KMS-11 (cell line): ENCODE data around the gene SLC26A1.

Experiments
- H2AFZ ChIP-seq: fragments of 200-600 bp; sonication (generic); 2 replicates; pipeline ENCODE4 v1.6.1; 2016; ENCODE audit warnings: antibody characterized with exemption, mixed run types, low read depth
- H3K27ac ChIP-seq: fragments of 200-600 bp; sonication (generic); 2 replicates; pipeline ENCODE4 v1.6.1; 2016; ENCODE audit warnings: mild to moderate bottlenecking, mixed run types
- H3K27me3 ChIP-seq: fragments of 200-600 bp; sonication (generic); 2 replicates; pipeline ENCODE4 v1.6.1; 2017; ENCODE audit warnings: mild to moderate bottlenecking, low read depth, mixed run types, moderate library complexity; ENCODE audit not compliant: insufficient read depth
- H3K36me3 ChIP-seq: fragments of 200-600 bp; sonication (generic); 2 replicates; pipeline ENCODE4 v1.6.1; 2017; ENCODE audit warnings: mild to moderate bottlenecking, mixed run types; ENCODE audit not compliant: insufficient read depth
- H3K4me1 ChIP-seq: fragments of 200-600 bp; sonication (generic); 2 replicates; pipeline ENCODE4 v1.6.1; 2016; ENCODE audit warnings: mild to moderate bottlenecking, low read depth, mixed run types; ENCODE audit not compliant: poor library complexity, severe bottlenecking
- H3K4me2 ChIP-seq: fragments of 200-600 bp; sonication (generic); 2 replicates; pipeline ENCODE4 v1.7.0; 2016; ENCODE audit warnings: mild to moderate bottlenecking, mixed run types
- H3K4me3 ChIP-seq: fragments of 200-600 bp; sonication (generic); IDR thresholded peaks from 2 replicates; pipeline ENCODE4 v1.6.1; 2017; ENCODE audit warnings: low read depth, low read length, mixed read lengths; ENCODE audit not compliant: insufficient read depth
- H3K79me2 ChIP-seq: fragments of 200-600 bp; sonication (generic); 2 replicates; pipeline ENCODE4 v1.6.1; 2016; ENCODE audit warnings: low read depth, mixed run types; ENCODE audit not compliant: insufficient read depth
- H3K9ac ChIP-seq: fragments of 200-600 bp; sonication (generic); 2 replicates; pipeline ENCODE4 v1.6.1; 2016; ENCODE audit warnings: mild to moderate bottlenecking, mixed run types
- H4K20me1 ChIP-seq: fragments of 200-600 bp; sonication (generic); 2 replicates; pipeline ENCODE4 v1.6.1; 2016; ENCODE audit warnings: mild to moderate bottlenecking, mixed run types; ENCODE audit not compliant: insufficient read depth
- CTCF ChIP-seq: fragments of 200-600 bp; sonication (generic); conservative IDR thresholded peaks from 2 replicates; pipeline ENCODE4 v1.6.1; 2017; ENCODE audit warnings: low read depth, mild to moderate bottlenecking, antibody characterized with exemption, low read length, moderate library complexity, mixed read lengths

Gene SLC26A1

GRCh38 chr4:958314-958665 is 34.9 kb downstream of the SLC26A1 start:
- Histone ChIP-seq H3K9ac (no peak overlapping the region), H3K36me3 (no peaks in the 10 kb centered on the region), H4K20me1 (no peaks in the 10 kb centered on the region), H3K79me2 (no peaks in the 10 kb centered on the region), H3K4me3 (no peak overlapping the region), H3K27me3 (no peaks in the 10 kb centered on the region), H3K27ac (no peak overlapping the region), H3K4me2 (no peak overlapping the region), H2AFZ (no peak overlapping the region), H3K4me1 (no peaks in the 10 kb centered on the region)
- TF ChIP-seq CTCF = no peak

- Histone ChIP-seq H4K20me1 (no peaks in the 10 kb centered on the region), H3K36me3 (no peaks in the 10 kb centered on the region)
Observed at GRCh38 chr4:957581-958313, 35.5 kb downstream of the SLC26A1 start.

GRCh38 chr4:957231-957580 is 36.0 kb downstream of the SLC26A1 start:
- Histone ChIP-seq H3K27ac (no peak overlapping the region), H3K27me3 (no peaks in the 10 kb centered on the region), H3K4me1 (no peaks in the 10 kb centered on the region), H3K4me2 (no peak overlapping the region), H3K36me3 (no peaks in the 10 kb centered on the region), H3K9ac (no peak overlapping the region), H4K20me1 (no peaks in the 10 kb centered on the region), H3K79me2 (no peaks in the 10 kb centered on the region), H2AFZ (no peak overlapping the region), H3K4me3 (no peak overlapping the region)
- no peak for TF ChIP-seq CTCF

More at GRCh38 chr4:957581-958313, 35.5 kb downstream of the SLC26A1 start:
- no peak for TF ChIP-seq CTCF
- no peak overlapping the region for H3K4me3 ChIP-seq
- no peaks in the 10 kb centered on the region for H3K79me2 ChIP-seq
- H3K4me1 ChIP-seq = no peaks in the 10 kb centered on the region
- H3K4me2 ChIP-seq = no peak overlapping the region
- H3K27ac ChIP-seq = no peak overlapping the region
- H3K9ac ChIP-seq = no peak overlapping the region
- H3K27me3 ChIP-seq = no peaks in the 10 kb centered on the region
- H2AFZ ChIP-seq = no peak overlapping the region

GRCh38 chr4:956531-957230 is 36.5 kb downstream of the SLC26A1 start:
- H2AFZ ChIP-seq = no peak overlapping the region
- no peak overlapping the region for H3K27ac ChIP-seq
- H3K9ac ChIP-seq = no peak overlapping the region
- TF ChIP-seq CTCF = no peak
- no peaks in the 10 kb centered on the region for H4K20me1 ChIP-seq
- no peak overlapping the region for H3K4me2 ChIP-seq
- H3K27me3 ChIP-seq = no peaks in the 10 kb centered on the region
- no peak overlapping the region for H3K4me3 ChIP-seq
- no peaks in the 10 kb centered on the region for H3K4me1 ChIP-seq
- no peaks in the 10 kb centered on the region for H3K79me2 ChIP-seq
- no peaks in the 10 kb centered on the region for H3K36me3 ChIP-seq
